ENCODE data around the gene TRIO. TPM values are rescaled to one million over a fixed set of nuclear protein-coding genes. Genes with fewer than 3 reads are reported as not detected.

TRIO gene
- total RNA-seq, 1 donor, result 211 TPM

DNA sequence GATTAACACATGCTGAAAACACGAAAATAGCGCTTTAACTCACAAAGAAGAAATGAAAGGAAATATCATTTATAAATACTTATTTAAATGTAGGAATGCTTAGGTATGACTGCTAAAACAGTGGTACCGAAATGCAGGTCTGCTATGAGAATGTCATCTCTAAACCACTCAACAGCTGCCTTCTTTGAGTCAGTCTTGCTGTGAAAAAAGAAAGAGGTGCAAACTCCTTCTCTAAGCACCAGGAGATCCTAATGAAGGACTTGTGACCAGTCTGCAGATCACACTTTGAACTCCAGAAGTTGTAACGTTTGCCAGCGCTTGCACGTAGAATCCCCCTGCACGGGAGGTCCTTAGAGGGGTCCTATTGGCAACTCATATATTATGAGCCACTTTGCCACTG is 86.6 kb downstream of the TRIO start:
- no peak for DNase-seq (ENCODE audit: low read depth)
- TF ChIP-seq, protein P1, sequence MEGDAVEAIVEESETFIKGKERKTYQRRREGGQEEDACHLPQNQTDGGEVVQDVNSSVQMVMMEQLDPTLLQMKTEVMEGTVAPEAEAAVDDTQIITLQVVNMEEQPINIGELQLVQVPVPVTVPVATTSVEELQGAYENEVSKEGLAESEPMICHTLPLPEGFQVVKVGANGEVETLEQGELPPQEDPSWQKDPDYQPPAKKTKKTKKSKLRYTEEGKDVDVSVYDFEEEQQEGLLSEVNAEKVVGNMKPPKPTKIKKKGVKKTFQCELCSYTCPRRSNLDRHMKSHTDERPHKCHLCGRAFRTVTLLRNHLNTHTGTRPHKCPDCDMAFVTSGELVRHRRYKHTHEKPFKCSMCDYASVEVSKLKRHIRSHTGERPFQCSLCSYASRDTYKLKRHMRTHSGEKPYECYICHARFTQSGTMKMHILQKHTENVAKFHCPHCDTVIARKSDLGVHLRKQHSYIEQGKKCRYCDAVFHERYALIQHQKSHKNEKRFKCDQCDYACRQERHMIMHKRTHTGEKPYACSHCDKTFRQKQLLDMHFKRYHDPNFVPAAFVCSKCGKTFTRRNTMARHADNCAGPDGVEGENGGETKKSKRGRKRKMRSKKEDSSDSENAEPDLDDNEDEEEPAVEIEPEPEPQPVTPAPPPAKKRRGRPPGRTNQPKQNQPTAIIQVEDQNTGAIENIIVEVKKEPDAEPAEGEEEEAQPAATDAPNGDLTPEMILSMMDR (IDR thresholded peaks at IDR 0.05; ENCODE audit: insufficient read depth, low read length), result no peak
- H3K4me3 ChIP-seq (ENCODE audit: low read depth, low read length), result no peak overlapping the region

DNA sequence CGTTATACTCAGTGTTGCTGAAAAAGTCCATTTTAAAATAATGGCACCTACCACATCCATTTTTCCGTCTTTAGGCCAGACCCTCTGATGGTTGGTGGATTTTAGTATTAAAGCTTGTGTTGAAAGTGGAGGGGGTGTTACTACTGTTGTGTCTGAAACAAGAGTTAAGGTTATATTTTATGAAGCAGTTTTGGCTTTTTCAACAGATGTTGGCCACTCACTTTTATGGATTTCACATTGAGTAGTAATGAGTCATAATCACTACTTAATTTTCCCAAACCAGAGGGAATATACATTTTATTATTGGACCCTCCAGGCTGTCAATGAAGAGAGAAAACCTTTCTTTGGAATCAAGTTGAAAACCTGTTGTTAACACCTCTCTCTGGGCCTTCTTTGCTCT is 88.0 kb downstream of the TRIO start:
- H3K4me3 ChIP-seq (ENCODE audit: low read depth, low read length), result no peak overlapping the region
- DNase-seq (ENCODE audit: low read depth), result no peak
- TF ChIP-seq, protein P1 (IDR thresholded peaks at IDR 0.05; ENCODE audit: insufficient read depth, low read length), result no peak

DNA sequence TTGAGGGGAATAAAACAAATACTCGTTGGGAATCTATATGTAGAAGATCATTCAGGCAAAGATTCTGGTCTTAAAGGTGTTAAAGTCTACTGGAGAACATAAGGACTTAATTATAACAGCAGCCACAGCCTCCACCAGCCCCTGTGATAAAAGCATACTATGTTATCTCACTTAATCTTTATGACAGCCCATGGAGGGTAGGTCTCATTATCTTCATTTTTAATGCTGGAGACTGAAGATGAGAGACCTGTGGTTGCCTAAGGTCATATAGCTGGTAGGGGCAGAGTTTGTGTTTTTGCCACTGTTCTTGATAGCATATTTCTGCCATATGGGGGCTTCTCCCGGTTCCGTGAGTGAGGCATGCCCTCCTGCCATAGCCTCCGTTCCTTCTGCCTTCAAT is 88.7 kb downstream of the TRIO start:
- DNase-seq (ENCODE audit: low read depth), result no peak
- TF ChIP-seq, protein P1 (IDR thresholded peaks at IDR 0.05; ENCODE audit: insufficient read depth, low read length), result no peak
- no peak overlapping the region for H3K4me3 ChIP-seq (ENCODE audit: low read depth, low read length)

DNA sequence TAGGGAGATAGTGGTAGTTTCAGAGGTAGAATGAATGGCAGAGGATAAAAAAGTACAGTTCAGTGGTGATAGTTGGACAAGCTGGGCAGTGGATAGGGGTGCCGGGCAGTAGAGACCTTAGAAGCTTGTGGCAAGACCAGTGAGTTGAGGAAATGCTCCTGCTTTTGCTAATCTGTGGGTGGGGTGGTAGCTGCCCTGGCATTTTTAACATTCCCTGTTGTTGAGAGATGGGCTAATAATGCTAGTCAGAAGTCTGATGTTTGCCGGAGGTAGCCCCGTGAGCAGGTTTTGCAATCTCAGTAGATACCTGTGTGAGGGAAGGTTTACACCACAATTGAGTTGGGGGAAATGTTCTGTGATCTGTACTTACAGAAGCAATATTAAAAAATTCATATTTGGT is 91.1 kb downstream of the TRIO start:
- DNase-seq (ENCODE audit: low read depth), result no peak
- TF ChIP-seq, protein P1 (IDR thresholded peaks at IDR 0.05; ENCODE audit: insufficient read depth, low read length), result no peak
- H3K4me3 ChIP-seq (ENCODE audit: low read depth, low read length), result no peak overlapping the region

DNA sequence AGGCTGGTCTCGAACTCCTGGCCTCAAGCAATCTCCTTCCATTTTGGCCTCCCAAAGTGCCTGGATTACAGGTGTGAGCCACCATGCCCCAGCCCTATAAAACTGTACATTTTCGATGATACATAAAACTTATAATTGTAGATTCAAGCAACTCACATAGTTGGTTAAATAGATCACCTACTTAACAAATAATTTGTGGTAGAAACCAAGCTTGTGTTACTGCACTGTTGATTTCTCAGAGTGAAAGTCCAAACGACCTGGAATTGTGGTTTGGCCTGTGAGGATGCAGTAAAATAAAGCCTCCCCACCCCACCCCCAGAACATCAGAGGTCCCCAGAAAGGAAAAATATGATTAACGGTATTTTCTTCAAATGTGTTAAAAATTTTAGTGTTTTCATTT is 92.7 kb downstream of the TRIO start:
- no peak for DNase-seq (ENCODE audit: low read depth)
- TF ChIP-seq, protein P1 (IDR thresholded peaks at IDR 0.05; ENCODE audit: insufficient read depth, low read length), result no peak

DNA sequence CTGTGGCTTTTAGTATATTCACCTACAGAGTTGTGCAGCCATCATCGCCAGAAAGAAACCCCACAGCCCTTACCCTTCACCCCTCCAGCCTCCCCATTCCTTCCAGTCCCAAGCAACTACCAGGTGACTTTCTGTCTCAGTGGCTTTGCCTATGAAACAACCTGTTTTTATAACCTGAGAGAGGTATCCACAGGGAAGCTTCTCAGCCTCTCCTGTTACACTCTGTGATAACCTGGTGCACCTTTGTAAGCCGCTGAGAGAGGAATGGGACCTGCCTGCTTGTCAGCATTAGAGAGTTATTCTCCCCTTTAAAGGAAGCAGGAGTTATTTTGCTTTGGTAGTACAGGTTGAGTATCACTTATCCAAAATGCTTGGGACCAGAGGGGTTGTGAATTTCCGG is 93.6 kb downstream of the TRIO start:
- no peak for DNase-seq (ENCODE audit: low read depth)
- no peak overlapping the region for H3K4me3 ChIP-seq (ENCODE audit: low read depth, low read length)
- TF ChIP-seq, protein P1 (IDR thresholded peaks at IDR 0.05; ENCODE audit: insufficient read depth, low read length), result no peak

More for the DNA sequence above, 92.7 kb downstream of the TRIO start:
- H3K4me3 ChIP-seq (ENCODE audit: low read depth, low read length), result no peak overlapping the region

DNA sequence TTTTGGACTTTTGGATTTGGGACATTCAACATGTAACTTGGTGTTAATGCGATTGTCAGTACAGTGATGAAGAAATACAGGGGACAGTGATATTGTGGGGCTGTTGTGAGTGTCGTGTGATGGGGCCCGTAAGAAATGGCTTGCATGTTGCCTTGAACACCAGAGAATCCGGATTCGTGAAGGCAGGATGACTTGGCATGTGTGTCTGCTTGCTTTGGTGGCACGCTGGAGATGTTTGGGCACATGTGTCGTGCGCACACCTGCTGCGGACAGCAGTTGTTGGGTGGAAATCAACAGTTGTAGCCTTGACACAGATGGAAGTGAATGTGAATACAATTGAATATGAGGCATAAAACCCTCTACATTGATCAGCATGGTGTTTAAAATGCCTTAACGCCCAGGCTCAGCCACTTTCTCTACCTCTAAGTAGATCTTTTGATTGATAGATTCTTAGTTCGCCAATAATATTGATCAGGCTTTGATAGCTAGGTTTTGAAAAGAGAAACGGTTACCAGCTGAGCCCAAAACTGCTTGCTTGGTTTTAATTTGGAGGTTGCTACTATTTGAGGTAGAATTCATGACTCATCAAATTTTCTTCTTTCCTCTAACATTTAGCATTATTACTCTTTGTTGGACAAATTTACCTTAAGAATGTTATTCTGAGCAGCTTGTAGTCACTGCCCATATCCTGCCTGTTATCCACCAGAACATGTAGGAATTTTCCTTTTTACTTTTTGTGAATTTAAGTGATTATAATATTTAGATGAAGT is 94.4 kb downstream of the TRIO start:
- H3K4me3 ChIP-seq (ENCODE audit: low read depth, low read length), result no peak overlapping the region
- DNase-seq (ENCODE audit: low read depth), result no peak
- TF ChIP-seq, protein P1 (IDR thresholded peaks at IDR 0.05; ENCODE audit: insufficient read depth, low read length), result no peak
